ENCODE data around the gene AGR2.
A peak's percentile ranks its signal among the peaks of the same experiment; 100 is the strongest.

Gene AGR2

DNA sequence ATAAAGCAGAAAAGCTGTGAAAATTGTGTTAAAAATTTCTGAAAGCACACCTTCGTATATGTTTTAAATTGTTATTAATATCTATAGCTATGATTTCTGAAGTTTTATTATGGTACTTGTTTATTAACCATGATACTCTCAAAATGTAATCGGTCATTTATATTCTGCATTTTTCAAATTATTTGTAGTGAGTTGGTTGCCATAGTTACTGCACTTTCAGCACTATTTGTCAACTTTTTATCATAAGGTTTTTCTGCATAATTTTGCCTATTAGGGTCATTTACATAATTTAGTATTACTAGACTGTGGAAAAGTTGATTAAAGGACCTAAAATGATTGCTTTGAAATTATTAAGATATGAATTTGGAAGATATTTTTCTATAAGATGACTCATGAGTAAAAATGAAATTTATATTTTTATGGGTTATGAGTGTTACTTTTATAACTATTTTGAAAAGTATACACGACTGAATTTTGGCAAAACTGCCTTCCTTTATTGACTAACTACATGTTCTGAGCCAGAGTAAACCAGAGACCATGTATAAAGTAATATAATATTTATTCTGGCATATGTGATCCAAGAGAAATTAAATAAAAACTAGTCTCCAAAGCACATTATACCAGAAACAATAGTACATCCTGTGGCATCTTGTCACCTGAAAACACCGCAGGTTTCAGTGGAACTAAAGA lies 7.9 kb upstream of the AGR2 start:
- no peak for DNase-seq

DNA sequence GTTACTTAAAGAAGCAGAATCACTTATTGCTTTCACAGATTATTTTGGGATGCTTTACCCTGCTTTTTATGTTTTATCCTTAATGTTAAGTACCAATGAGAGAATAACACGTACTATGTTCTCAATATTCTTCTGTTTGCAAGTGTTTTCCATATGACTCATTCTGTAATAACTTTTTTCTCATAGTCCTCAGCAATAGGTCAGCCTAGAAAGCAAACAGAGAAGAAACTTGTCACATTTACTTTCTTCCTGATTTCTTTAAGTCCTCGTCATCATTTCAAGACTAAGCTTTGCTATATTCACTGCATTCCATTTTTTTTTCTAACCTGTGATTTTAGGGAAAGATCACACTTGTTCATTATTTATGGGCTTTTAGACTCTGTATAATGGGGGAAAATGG lies 6.8 kb upstream of the AGR2 start:
- no peak for DNase-seq

DNA sequence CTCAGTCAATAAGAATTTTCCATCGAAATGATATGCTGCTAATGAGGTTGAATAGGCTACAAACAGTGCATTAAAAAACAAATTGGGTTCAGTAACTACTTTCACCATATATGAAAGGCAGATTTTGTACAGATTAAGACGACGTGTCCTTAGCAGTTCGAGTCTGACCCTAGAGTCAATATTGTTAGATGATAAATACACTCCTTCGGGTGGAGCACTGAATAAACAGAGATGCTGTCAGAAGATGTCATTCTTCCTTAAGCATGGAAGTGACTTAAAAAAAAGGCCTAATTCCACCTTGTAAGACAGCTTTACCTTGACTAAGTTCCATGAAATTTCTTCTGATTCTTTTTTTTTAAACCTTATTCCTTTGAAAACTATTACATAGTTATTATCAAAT lies 5.8 kb upstream of the AGR2 start:
- no peak for DNase-seq

DNA sequence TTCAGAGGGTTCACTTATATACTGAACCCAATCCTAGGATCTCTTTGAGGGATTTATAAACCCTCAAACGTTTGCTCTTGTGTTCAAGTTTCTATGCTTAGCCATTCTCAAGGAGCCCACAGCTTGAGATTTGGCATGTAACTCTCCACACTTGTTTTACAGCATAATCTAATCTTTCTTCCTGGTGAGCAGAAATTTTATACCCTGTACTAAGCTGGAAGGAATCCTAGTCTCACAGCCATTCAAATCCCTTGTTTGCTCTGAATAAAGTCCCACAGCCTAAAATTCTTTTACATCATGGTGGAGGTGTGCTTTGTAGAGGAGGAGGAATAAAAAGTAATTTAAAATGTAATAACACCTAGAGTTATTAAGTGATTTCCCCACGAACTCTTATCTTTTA lies 5.3 kb upstream of the AGR2 start:
- no peak for DNase-seq

DNA sequence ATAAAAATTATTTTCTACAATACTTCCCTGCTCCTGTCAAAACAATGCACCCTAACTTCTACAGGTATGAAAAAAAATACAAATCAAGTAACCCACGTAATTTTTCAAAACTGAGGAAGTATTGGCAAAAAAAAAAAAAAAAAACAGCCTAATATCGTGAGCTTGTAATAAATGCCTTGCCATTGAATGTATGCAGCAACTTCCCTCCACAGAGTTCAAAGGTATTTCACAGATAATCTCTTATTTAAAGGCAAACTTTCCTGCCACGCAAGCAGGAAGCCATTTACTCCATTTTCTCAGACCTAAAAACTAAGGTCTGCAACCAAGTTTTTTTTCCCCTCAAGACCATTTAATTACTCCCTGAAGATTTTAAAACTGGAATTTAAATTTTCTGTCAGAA lies 642 bp upstream of the AGR2 start:
- no peak for DNase-seq

DNA sequence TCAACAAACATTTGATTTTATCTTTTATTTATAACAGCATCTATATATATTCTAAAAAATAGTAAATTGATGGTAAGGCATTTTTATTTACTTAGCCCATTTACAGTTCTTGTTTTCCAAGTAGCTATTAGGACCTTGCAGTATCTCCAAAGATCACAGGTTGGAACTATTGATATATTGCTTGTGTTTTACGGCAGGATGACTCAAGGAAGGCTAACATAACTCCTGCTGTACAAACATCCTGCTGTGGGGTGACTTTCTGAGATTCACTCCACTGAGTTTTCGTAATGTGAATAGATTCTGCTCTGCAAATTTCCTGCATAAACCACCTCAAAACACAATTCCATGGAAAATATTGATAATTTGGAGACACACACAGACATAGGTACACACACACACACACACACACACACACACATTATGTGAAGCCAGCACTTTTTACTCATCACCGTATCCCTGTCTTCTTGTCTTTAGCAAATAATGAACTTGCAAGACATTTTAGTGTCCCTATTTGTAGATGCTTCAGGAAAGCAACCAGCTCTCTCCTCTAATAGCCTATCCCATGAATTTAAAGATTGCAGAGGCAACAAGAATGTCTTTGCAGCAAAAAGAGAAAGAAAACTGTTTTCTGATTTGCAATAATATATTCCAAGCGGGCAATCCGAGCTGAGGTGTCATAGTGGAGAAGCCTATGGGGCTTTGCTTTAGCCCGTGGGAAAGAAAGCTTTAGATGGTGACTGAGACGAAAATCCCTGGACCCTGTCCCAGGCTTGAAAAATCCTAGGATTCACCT lies 722 bp downstream of the AGR2 start:
- no peak for DNase-seq

DNA sequence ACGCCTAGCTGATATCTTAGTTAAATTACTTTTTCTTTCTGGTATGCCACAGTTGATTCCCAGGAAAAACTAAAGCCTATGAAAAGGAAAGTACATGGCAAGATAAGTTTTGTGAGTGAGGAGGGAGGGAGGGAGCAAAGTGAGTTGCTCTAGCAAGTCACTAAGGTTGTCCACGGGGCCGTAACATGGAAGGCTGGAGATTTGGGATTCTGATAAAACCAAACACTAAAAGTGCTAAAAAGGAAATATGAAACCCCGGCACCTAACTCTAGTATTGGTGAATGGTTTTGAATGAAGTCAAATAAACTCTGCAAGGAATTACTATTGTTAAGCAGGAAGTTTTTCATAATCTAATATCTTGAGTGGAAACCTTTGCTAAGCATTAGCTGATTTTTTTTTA lies 1.7 kb downstream of the AGR2 start:
- no peak for DNase-seq

DNA sequence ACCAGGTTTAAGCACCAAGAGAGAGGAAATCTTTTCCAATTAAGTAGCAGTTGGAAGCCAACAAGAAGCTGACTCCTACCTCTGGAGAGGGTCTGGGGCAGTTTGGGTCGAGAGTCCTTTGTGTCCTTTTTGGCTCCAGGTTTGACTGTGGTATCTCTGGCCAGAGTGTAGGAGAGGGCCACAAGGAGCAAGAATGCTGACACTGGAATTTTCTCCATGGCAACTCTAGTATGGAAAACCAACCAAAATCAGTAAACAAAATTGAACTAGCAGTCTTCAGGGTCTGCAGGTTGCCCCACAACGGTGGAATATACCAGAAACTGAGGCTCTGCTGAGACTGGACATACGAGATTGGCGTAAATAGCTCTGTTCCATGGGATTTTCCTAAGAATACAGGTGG lies 3.2 kb downstream of the AGR2 start:
- no peak for DNase-seq

DNA sequence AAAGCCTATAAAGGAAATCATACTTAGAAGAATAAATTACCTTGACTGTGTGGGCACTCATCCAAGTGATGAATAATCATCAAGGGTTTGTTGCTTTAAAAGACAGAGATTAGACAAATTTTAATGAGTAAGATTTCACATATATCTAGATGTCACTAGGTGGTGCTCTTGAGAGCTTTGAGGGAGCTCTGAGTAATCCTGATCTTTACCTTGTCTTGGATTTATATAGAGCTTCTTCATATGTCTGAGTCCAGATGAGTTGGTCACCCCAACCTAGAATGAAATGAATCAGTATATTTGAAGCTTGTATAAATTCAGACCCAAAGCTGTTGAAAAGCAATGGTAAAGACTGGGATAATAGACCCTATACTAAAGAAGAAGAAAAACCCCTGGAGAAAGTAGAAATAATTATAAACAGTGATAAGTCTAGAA lies 3.7 kb downstream of the AGR2 start:
- peak; percentile 72 for DNase-seq

DNA sequence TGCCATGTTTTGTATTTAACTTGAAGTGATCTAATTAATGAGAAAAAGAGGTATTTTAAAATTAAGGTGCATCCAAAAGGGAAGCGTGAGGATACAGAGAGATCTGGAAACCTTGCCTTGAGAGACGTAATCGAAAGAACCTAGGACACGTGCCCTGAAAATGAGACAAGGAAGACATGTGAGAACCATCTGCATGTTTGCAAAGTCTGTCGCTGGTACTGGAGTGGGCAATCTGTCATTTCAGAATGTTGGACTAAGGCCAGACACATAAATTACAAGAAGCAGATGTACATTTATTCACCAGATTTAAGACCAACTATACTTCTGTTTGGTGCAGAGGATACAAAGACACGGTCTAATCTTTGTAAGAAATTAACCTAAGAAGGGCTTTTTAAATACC lies 9.2 kb downstream of the AGR2 start:
- DNase-seq: peak; percentile 98

DNA sequence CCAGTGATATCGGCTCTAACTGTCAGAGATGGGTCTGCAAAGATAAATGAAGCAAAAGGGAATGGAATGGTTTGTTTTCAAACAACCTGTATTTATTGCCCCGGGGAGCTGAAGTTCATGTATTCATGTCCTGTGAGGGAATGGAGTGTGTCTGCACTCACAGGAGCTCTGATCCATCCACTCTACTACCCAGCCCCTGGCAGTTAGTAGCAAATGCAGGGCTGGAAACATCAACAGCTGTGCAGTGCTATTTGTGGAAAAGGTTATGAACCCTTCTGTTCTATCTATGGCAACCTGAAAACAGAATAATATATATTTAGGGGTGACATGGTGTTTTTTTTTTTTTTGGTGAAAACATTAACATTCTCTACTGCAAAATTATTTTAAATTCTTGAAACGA lies 9.8 kb downstream of the AGR2 start:
- peak; percentile 55 for DNase-seq

DNA sequence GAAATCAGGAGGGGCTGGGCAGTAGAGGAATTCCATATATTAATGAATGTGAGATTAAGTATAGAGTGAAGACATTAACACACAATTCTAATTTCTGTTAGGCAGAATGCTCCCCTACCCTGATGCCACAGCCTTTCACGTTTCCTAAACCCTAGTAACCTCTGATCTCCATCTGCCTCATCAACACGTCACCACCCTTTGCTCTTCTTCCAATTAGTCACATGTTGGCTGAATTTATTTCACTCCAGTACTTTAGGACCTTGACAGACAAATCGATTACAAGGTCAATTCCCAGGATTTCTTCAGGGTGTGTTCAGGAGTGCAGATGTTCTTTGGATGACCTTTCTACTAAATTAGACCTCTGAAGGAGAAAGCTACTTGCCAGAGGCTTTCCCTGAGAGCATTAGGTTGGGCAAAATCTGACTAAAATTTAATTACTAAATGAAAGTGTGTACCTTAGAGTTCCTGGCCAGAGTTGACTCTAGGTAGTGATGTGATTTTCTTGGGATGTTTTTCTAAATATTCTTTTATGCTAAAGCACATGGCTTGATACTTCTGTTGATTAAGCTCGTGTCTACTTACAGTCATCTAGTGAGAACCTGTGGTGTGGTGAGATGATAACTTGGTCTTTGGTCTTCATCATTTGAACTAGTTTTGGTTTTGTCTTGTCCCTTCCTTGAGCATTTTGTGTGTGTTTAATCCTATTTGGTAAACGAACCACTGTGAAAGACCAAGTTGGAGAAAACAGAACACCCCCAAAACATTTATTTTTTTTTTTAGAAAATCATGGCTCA lies 12.7 kb downstream of the AGR2 start:
- no peak for DNase-seq

DNA sequence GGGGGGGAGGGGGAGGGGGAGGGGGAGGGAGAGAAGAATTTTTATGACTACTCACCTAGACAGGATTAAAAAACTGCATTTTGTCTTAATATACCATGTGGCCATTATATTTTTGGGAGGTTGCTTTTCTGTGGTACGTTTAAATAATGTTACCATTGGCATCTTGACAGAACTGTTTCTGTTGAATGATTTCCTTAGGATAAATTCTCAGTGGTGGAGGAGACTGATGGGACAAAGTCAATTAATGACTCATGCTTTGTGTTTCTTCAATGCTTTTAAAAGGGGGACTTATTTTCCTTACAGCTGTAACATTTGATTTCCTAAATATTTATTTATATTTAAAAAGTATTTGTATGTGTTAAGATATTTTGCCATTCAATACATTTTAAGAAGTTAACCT lies 13.7 kb downstream of the AGR2 start:
- DNase-seq: no peak

DNA sequence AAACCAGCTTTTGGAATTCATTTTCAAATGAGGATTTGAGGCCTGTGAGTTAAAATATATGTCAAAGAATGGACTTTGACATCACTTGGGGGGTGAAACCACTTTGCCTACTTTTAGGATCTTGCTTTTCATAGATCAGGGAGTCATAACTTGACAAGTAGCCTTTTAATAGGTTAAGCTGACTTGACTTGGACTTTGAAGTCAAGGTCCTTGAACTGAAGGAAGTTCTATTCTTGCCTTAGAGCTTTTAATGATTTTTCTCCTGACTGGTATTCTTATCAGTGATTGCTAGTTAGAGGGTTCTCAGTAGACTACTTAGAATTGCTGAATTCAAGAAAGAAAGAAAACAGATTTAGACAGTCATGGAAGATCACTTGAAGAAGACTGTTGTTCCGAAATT lies 17.7 kb downstream of the AGR2 start:
- DNase-seq: no peak

DNA sequence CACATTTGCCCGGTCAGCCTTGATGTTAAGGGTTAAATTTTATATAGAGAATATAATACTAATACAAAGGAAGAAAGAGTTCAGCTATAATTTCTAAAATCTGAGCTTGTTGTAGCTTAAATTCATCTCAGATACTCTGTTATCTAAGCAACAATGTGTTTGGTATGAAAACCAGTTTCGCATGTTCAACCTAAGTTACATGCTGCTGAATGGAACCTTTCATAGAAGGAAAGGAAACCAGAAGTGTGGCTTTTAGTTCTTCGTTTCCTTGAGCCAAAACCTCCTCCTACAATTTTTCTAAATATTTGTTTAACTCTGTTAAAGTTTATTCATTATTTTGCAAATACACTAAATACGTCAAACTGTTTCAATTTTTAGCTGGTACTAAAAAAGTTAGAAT lies 18.5 kb downstream of the AGR2 start:
- no peak for DNase-seq

DNA sequence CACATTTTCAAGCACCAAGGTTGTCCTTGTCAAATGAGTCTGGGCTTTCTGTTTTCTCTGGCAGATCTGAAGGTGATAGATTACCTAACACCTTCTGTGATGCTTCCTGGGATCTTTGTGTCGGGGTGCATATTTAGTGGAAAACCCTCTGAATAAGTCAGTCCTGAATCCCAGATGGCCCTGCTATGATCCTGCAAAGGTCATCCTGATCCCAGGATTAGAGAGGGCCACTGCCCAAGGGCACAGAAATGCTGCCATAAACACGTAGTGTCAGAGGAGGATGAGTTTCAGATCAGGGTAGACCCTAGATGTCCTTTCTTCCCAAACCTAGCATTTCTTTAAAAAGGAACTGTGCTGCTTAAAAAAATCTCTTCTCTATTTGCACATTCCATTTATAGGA lies 19.0 kb downstream of the AGR2 start:
- DNase-seq: no peak

DNA sequence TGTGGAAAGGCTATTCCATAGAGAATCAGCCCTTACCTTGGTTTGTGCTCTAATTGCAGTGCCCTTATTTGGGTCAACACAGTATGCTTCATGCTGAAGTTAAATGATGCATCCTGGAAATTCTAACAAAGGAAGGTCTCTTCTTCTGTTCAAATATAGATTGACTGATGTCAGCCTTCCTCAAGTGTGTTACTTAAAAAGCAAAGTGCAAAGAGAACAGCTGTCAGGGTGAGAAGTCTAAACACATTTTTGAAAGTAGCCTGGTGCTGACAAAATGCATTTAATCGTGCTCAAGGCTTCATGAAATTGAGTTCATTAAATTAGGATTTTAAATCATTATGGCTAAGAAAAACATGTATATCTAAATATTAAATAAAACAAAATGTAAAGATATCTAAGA lies 19.5 kb downstream of the AGR2 start:
- no peak for DNase-seq

DNA sequence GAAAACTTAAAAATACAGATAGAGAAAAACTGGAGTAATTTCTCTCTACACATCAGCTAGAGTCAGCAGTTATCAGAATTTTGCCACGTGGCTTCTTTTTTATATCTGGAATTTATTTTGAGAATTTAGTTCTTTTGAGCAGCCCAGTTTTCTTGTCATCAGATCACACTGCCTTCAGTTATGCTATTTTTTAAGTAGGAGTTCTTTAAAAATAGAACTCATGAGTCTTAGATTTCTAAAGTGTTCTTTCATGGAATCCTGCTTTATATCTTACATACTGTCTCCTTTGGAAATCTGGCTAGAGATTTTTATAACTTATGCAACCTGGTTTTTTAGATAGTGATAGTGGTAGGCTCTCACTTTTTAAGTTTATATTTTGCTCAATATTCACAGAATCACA lies 24.2 kb downstream of the AGR2 start:
- DNase-seq: no peak

DNA sequence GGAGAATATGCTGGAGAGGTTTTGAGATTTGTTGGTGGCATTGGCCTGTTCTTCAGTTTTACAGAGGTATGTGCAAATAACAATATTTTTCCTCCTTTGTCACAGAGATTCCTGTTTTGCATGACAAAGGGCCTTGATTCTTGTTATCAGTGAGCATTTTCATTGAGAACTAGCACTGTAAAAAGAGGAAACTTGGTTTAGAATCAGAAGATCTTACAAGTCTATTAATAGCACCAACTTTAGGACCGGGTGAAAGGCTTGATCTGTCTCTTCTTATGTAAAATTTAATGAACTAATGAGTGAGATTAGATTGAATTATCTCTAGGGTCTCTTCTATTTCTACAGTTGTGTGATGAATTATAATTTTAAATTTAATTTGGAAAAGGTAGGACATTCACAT lies 25.7 kb downstream of the AGR2 start:
- DNase-seq: no peak

DNA sequence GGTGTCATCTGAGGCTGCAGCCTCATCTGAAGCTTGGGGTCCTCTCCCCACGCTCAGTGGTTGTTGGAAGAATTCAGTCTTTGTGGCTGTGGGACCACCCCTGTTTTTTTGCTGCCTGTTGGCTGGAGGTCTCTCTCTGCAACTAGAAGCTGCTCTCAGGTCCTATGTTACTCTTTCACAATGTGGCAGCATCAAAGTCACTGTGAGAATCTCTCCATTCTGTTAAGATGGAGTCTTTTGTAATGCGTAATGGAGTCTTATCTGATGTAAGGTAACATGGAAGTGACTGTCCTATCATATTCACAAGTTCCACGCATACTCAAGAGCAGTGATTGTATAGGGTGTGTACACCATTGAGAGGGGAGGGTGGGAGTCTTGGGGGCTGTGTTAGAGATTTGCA lies 26.3 kb downstream of the AGR2 start:
- no peak for DNase-seq

DNA sequence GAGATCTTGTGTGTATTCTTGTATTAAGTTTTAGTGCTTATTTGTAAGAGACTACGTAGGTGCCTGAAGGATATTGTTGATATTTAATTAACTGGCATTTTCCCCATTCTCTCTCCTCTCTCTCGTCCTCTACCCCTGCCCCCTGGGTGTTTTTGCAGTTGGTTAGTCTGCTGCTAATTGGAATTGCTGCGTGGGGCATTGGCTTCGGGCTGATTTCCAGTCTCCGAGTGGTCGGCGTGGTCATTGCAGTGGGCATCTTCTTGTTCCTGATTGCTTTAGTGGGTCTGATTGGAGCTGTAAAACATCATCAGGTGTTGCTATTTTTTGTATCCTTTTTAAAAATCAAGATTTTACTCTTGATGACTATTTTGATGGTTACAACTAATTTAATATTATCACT lies 28.7 kb downstream of the AGR2 start:
- no peak for DNase-seq

DNA sequence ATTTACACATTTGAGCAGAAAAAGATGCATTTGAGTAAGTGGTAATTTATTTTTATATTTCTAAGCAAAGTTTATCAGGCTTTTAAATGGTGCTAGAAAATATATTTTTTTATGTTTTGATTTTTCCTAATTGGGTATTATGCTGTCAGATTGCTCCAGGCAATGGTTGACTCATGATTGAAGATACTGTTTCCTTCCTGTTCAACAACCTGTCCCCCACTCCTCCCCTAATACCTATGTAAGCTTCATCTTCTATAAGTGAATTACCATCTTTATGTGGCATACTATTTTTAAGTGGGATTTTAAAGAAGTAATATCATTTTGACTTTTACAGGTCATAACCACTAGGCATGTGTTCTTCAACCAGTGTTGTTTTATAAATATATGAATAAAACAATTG lies 29.8 kb downstream of the AGR2 start:
- no peak for DNase-seq

DNA sequence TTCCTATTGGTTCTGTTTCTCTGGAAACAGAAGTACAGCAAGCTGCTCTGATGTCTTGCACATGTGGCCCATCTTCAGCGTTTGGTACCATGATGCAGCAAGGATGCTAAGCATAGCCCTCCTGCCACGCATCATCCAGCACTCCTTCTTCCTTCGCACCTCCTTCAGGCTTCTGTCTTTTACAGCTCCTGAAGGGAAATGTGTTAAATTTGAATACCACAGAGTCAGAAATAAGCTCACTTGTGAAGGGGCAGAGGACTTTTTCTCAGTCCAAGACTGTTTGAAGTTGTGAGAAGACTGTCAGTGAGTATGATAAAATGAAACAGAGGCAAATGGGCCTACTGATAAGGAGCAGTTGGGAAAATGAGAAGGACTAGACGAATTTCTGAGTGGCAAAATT lies 30.5 kb downstream of the AGR2 start:
- DNase-seq: no peak

DNA sequence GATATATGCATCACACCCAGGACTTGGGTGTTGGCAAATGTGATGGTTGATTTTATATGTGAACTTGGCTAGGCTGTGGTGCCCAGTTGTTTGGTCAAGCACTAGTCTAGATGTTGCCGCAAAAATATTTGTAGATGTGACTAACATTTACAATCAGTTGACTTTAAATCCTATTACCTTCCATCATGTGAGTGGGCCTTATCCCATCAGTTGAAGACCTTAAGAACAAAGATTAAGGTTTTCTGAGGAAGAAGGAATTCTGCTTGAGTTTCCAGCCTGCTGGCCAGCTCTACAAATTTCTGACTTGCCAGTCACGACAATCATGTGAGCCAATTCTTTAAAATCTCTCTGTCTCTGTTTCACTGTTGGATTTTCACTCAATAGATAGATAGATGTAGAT lies 30.9 kb downstream of the AGR2 start:
- no peak for DNase-seq

Data from NCI-H1694 treated with DMSO at 0.1 percent for 48 hours (cell line).